ENCODE data around the gene KCNQ1OT1.

KCNQ1OT1 gene

DNA sequence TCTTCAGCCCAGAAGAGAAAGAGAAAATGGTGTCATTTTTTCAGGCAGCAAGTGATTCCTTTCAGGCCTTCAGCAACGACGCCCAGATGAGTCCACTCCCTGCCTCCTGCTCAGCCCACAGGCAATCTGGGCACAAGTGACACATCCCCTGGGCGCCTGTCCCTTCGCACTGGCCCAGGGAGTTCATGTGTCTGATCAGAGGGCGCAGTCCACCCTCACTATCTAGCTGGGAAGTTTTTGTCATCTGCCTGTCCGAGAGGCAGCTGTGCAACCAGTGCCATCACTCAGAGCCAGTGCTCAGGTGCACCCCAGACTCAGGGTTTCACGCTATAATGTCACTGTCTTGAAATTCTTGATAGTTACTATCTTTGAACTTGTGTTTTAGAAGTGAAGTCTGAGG, 1.4 kb upstream of the KCNQ1OT1 start:
- DNase-seq = no peak

DNA sequence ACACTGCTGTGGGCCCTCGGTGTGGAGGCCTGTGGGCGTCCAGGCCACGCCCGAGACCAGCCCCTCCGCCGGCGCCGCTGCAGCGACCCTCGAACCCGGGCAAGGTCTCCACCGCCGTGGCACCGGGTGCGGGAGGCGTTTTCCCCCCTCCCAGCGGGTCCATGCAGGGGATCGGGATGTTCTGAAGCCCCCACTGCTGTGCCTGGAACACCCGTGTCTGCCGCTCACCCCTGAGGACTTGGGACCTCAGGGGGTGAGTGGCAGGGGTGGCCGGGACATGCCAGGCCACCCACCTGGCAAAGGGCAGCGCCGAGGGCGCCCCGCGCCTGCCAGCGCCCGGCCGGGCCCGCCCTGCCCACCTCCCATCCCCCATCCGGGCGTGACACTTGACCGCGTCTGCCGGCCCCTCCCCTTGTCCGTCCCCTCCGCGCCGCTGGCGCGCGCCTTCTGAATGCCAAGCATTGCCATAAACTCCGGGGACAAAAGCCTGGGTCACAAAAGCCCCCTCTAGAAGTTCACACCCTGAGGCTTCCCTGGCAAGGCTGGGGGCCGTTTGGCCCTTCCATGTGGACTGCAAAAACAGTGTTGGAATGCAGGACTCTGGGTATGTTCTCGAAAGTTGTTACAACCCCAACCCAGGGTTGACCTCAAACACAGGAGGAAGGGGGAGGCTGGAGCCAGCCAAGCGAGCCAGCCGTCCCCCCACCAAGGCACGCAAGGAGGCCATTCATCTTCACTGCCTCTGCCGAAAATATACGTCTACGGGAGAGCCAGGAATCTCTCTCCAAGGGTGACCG, 819 bp upstream of the KCNQ1OT1 start:
- DNase-seq = no peak

DNA sequence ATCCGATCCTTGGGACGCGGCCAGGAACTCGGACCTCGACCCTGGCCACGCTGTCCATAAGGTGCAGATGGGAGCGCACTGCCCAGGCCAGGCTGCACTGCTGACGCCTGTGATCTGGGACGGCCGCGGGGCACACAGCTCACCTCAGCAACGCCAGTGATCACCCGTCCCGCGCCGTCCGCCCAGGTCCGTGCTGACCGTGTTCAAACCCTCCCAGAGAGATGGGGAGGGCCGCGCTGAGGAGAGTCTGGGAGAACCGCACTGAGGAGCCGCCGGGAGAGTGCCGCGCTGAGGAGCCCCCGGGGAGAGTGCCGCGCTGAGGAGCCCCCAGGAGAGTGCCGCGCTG, 636 bp downstream of the KCNQ1OT1 start:
- DNase-seq = no peak

DNA sequence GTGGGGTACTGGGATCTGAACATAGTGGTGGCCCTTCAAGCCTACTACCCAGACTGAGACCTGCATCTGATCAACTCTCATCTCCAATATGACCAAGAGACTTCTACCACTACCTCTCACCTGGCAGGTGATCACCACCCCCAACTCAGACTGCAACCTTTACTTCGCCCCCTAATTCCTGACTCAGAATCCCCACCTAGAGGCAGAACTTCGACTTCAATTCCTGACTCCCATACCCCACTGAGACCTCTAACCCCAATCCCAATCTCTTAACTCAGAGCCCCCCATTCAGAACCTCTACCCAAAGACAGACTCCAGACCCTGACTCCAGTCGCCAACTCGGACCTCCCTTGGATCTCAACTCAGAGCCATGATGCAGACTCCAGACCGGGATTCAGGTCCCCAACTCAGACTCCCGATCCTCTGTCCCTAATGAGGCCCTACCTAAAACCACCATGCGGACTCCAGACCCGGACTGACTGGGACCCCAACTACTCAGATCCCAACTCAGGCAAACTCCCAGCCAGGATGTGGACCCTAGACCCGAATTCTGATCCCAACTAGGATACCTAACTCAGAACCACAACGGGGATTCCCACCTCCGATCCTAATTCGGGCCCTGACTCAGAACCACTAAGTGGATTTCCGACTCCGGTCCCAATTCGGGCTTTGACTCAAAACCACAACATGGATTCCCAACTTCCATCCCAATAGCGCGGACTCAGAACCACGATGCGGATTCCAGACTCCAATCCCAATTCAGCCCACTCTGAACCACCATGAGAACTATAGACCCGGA, 1.2 kb downstream of the KCNQ1OT1 start:
- no peak for DNase-seq

DNA sequence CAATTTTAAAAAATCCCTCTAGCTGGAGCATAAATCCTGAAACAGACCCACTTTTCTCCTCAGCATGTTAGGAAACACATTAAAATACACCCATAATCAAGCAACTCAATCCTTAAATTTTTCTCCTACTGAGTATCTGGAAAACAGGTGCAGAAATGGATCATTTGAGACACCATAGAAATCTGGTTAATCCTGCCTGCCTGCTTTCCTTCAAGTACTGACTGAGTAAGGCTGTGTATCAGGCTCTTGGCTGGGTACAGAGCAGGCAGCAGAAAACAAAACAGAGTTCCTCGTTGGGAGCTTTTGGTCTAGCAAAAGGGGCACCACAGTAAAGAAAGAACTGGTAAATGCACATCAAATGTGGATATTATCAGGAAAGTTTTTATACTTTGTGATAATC, 1.9 kb downstream of the KCNQ1OT1 start:
- DNase-seq = no peak

DNA sequence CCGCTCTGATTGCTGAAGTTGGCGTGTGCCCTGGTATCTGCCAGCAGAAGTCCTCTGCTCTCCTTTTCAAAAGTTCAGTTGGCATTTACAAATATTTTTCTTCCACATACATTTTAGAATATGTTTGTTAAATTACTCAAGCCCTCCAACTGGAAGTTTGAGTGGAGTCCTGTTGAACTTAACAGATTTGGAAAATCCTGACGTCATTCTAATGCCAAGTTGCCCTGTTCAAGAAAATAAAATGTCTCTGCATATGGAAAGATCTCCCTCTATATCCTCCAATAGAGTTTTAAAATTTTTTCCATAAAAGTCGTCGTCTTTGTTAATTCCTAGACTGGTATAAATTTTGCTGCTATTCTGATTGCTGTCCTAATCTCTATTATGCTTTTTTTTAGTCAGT, 3.3 kb downstream of the KCNQ1OT1 start:
- no peak for DNase-seq

DNA sequence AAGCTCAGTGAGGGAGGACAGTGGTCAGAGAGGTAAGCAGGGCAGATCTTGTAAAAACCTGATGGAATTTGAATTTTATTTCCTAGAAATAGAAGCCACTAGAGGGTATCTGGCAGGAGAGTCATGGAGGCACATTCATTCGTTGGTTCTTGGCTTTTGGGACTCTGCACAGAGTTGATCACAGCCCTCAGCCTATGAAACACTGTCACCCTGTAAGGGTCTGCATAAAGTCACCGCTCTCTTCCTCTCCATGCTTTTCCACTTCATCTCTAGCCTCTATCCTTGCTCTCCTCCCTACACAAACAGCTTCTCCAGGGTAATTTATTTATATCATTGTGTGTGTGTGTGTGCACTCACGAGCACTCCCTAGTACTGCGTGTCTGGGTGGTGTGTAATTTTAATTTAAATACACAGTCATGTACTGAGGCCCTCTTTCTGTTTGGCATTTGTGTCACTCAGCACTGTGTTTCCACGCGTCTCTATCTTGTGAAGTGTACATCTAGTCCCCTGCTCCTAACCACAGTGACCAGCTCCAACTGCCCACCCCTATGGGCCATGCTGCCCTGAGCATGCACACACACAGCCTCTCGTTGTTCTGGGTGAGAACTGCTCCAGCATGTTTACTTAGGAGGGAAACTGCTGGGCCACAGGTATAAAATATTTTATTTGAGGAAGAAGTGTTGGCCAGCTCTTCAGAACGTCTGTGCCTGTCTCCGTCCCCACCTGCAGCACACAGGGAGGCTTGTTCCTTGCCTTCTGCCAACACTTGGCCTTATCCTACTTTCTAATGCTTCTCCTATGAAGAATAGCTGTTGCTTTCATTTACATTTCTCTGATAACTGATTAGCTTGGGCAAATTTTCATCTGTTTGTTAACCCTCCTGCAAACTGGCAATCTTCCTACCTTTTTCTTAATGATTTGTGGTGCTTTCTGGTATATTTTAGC, 4.5 kb downstream of the KCNQ1OT1 start:
- DNase-seq = no peak

DNA sequence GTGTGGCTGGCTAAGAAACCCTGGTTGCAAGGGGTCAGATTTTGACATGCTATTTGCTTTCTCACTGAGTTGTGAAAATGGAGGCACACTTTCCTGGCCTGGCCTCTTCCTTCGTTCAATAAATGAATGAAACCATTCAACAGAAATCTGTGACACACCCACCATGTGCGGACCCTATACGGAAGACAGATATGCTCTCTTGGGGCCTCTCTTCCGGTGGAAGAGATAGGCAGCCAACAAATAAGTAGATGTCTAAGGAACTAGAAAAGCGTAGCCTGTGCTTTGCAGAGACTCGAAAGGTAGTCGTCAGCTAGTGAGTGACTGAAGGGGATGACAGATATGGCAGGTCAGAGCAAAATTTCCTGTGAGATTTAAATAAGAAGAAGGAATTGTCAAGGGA, 5.3 kb downstream of the KCNQ1OT1 start:
- no peak for DNase-seq

DNA sequence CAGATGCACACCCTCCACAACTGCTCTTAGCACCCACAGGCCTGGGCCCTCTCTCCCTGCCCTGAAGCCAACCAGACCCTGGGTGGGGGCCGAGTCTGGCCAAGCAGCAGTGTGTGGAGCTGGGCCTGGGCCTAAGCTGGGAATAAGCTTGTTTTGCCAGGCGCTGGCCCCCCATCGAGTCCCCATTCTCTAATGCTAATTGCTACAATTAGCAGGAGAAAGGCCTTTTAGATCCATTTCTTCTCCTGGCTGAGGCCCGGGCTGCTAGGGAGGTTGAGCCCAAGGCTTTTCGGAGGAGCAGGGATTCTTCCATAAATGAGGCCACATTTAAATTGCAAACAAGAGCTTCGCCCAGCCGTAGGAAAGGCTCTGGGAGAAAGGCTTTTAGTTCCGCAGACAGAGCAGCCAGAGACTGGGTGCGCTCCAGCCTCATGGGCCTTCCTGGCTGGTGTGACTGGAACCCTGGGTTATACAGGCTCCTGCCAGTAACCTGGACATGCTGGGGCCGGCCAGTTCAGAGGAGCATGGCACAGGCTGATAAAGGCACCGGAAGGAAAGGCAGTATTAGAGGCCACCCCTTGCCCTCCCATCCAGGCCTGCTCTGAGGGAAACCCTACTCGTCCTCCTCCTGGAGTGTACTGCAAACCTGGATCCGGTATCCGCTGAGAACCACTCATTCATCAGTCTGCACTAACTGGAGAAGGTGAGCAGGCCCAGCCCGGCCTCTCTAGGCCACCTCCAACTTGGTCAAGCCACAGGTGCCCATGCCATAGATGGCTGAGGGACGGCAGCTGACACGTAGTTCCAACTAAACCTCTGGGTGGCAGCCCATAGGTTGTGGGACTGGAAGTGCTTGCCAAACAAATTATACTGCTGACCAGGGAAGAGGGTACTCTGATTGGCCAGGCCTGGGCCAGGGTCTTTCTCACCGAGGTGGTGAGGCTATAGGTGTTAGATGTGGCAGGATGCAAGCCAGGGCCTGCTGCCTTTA, 6.2 kb downstream of the KCNQ1OT1 start:
- no peak for DNase-seq

DNA sequence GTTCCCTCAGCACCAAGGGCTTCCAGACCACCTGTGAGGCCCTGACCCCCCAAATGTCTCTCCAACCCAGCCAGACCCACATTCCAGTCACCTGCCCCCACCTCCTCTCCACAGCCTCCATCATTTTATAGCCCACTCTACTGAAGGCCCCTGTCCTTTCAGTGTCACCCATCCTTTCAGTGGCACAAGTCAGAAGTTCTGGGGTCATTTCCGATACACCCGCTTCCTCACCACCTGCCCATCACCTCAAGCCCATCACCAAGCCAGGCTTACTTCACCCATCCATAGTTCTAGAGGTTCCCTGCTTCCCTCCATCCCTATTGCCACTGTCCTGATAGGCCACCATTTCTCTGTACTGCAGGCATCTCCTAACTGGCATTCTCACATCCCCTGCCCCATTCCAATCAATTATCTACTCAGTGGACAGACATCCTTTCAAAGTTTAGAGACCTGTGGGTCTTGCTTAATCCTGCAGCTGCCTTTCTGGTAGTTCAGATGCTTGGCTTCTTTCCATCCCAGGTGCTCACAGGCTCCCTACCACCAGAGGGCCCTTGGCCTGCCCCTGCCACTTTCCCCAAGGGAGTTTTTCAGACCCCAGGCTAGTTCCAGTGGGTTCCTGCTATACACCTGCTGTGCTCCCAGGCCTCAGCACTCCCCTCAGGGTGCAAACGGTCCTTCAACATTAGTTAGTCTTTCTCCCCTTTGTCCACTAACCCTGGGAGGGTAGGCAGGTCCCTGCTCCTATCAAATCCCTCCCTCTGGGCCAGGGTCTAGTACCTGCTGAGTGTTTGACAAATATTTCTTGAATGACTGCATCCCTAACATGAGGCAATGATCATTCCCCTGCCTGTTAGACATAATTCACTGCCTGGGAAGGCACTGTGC, 7.6 kb downstream of the KCNQ1OT1 start:
- no peak for DNase-seq

DNA sequence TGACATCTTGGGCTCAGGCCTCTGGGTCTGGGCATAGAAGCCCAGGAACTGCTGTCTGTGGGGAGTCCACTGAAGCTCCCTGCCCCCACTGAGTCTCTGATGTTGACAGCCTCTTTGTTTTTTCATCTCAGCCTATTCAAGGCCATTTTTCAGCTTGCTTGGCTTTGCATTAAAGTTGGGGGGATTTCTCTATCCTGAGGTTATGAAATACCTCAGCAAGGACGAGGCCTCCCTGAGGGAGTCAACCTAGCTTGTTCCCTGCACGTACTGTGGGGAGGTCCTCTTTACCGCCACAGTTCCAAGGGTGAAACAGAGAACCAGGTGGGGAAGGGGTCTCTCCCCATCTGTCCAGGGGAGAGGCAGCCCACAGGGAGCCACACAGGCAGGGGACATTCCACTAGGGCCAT, 8.4 kb downstream of the KCNQ1OT1 start:
- DNase-seq = no peak

DNA sequence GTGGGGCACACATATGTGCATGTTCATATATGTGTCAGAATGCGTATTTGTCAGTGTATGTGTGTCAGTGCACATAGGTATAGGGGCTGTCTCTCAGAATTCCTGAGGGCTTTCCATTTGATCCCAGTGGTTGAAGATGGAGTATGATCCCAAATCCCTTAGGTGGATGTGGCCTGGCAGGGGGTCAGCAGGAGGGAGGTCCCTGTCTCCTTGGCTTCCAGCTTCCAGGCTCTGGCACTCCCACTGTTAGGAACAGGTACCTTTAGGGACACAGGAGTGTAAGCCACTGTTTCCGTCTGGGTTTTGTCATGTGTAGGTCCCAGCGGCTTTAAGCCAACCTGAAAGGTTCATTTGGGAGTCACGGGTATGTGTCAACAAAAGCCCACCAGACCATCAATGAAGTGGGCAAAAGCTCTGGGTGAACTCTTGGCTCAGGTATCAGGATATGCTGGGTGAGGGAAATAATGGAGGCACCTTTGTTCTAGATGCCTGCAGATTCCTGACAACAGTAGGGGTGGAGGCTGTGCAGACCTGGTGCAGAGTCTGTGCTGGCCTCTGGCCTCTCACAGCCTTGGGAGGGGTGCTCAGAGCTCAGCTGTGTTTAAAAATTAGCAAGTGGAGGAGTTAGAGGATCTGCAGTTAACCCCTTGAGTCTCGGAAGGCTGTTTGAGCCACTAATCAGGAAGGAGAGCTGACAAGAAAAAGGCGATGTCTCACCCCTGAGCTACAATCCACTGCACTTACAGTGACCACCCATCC, 9.0 kb downstream of the KCNQ1OT1 start:
- DNase-seq = no peak

DNA sequence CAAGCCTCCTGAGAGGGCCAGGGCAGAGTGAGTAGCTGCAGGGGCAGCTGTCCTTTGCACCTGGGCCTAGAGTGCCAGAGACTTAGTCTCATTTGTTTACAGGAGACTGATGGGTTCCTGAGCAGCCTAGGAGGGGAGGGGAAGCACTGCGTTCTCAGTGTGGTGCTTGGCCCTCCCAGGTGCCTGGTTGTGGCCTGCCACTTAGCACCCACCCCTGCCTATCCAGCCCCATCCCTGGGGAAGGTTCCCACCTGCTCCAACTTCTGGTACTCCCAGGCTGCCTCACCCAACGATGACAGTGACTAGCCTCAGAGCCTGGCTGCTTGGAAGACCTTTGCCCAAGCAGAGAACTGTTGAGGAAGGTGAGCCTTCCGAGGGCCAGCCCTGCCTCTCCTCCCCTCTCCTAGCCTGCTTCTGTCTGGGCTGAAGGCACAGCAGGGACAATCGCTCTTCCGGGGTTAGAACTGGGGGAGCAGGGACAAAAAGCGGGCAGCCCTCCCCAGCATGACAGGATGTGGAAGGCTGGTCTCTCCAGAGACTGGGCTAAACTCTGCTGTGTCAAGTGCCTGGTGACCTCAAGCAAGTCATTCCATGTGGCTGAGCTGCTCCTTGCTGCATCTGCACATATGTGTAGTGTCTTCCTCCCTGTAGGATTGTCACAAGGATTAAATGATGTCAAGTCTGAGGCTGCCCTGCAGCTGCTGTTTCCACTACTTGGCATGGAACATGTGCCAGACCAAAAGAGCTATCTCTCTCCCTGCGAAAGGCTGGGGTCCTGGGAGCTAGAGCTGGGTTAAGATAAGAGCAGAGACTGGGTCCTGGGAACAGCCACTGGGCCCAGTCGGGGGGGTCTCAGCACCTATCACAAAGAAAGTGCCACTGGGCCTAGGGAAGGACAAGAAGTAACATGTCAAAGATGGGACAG, 9.9 kb downstream of the KCNQ1OT1 start:
- DNase-seq = no peak

DNA sequence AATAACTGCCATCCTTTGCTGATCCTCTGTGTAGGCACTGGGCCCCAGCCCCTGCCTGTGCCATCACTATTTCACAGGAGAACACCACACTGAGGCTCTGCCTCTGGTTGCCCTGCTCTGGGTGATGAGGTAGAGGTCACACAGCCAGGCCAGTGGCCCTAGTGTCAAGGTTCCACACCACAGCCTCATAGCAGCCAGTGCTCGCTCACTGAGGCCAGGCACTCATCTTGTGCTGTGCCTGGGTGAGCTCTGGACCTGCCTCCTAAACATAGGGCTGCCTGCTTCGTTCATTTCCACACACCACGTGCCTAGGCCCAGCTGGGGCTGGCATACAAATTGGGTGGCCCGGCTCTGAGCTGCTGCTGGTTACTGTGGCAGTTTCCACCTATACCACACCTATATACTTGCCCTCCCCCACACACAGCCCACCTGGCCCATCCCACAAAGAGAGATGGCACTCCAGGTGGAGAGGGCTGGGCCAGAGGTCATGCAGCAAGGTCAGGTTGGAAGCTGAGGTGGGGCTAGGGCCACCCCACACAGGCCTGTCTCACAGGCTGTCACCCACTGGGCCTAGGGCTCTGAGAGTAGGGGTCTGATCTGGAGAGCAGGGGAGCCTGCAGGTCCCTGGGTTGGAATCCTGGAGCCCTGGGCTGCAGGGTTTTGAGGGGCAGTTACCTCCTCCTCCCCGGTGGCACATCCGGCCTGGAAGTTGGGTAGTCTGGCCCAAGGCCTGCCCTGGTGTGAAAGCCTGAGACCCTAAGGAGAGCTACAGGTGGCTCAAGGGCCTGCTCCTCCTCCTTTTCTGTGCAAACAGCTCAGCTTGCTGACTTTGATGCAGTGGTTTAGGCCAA, 11.2 kb downstream of the KCNQ1OT1 start:
- DNase-seq = no peak

DNA sequence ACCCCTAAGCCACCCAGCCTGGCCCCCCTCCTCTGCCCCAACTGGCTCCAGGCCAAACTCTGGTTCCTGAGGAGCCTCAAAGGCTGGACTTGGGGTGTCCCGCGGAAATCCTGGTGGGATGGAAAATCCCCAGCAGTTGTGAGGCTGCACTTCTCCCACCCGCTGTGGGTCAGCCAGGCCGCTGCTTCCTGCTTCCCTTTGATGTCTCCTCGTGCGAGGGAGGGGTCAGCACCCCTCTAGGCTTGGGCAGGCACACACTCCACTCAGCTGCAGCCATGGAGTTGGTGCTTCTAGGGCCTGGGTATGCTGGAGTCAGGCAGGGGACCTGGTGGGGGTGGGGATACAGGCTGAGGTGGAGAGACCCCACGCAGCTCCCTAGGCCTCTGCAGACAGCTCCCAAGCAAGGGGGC, 12.0 kb downstream of the KCNQ1OT1 start:
- DNase-seq = no peak

DNA sequence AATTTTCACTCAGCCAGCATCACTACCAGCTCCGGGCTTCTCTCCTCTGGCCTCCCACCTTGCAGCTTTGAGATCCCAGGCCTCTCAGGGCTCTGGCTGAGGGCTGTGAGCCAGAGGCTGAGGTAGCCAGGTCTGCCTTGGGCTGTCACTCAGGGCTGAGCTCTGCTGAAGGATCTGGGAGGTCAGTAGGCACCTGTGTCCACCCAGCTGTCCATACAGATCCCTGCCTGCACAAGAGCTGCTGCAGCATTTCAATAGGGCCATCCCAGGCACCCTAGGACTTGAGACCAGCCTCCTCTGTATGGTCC, 12.6 kb downstream of the KCNQ1OT1 start:
- no peak for DNase-seq

DNA sequence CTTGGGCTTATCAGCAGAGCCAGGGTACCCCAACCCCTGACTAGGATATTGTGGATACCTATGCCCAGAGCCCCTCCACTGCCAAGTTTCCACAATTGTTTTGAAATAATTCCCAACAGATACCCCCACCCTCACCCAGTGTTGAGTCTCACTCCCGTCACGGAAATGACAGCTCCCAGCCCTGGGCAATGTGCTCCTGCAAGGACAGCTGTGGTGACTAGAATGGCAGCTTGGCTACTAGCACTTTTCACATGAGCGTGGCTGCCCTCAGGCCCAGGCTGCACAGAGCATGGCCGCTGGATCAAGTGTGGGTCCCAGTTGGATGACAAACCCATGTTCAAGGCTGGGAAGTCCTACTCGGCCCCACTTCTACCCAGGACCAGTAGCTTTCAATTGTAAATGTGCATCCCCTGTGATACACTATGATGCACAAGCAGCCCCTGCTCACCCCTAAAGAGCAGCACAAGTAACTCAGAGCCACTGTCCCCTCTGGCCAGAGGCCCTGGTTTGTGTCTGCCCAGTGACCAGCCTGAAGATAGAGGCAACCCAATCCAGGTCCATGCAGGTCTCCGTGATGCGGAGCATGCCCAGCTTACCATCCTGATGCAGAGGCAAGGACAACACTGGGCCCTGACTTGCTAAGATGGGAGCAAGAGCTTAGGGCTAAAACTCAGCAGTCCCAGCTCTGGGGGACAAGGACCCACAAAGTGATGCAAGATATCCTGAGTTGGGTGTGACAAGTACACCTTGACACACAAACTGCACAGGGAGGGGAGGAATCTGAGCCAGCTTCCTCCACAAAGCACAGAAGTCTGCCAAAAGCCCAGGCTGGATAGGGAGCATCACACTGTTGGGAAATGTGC, 13.2 kb downstream of the KCNQ1OT1 start:
- no peak for DNase-seq
